Stomach (tissue), 19 donors: Measurements from ENCODE around the gene VPS52. TPM values are rescaled to one million over a fixed set of nuclear protein-coding genes. Genes with fewer than 3 reads are reported as not detected.

Experiments
- DNase-seq, 2 donors: peaks; one replicate each; pipeline versions ENCODE4 v3.0.0 to v3.0.0-alpha.2; 2013 to 2019
- H3K27ac ChIP-seq, 5 donors: fragments of 200-600 bp in 4 of 5; sonication (generic) in 4 of 5; one replicate each; pipeline ENCODE4 v1.5.1; 2013 to 2019; ENCODE audit warnings: mild to moderate bottlenecking in 1 of 5, moderate library complexity in 1 of 5
- H3K27me3 ChIP-seq, 3 donors: fragments of 200-600 bp; sonication (generic); one replicate each; pipeline ENCODE4 v1.5.1; 2017 to 2019; ENCODE audit warnings: mixed run types in 1 of 3
- H3K36me3 ChIP-seq, 4 donors: fragments of 200-600 bp; sonication (generic); 1 replicate in 3 of 4; 2 replicates in 1 of 4; pipeline ENCODE4 v1.5.1; 2016 to 2019
- H3K4me1 ChIP-seq, 4 donors: fragments of 200-600 bp; sonication (generic); one replicate each; pipeline ENCODE4 v1.5.1; 2016 to 2019
- H3K4me3 ChIP-seq, 4 donors: fragments of 200-600 bp; sonication (generic) in 3 of 4; one replicate each; pipeline ENCODE4 v1.5.1; 2016 to 2019; ENCODE audit warnings: mild to moderate bottlenecking in 1 of 4
- H3K9me3 ChIP-seq, 4 donors: fragments of 200-600 bp; sonication (generic); one replicate each; pipeline ENCODE4 v1.5.1; 2016 to 2019
- CTCF ChIP-seq, 7 experiments: fragments of 450-650 bp in 4 of 7; fragments of 200-600 bp in 3 of 7; sonication (generic) in 3 of 7; IDR thresholded peaks; one replicate each; pipeline ENCODE4 v1.5.1; 2016 to 2019; ENCODE audit warnings: antibody characterized with exemption in 7 of 7, control low read depth in 2 of 7, mild to moderate bottlenecking in 1 of 7
- EP300 ChIP-seq: sonication (generic); formaldehyde crosslinking; IDR thresholded peaks from one replicate; pipeline ENCODE4 v1.6.1; 2017; ENCODE audit warnings: antibody characterized with exemption
- POLR2A ChIP-seq, 4 donors: fragments of 450-650 bp; IDR thresholded peaks; one replicate each; pipeline ENCODE4 v1.6.1; 2016; ENCODE audit warnings: antibody characterized with exemption in 4 of 4, control low read depth in 2 of 4, mild to moderate bottlenecking in 1 of 4, moderate library complexity in 1 of 4
- POLR2AphosphoS5 ChIP-seq, 3 donors: sonication (generic); formaldehyde crosslinking; IDR thresholded peaks; one replicate each; pipeline ENCODE4 v1.6.1; 2016; ENCODE audit warnings: antibody characterized with exemption in 3 of 3
- WGBS, 5 donors: extraction: QIAGEN DNeasy Blood & Tissue Kit in 3 of 5; methylation state at CpG; one replicate each; pipeline versions ENCODE4 v1.1.5 to v1.1.7; 2013 to 2018; 5-methylcytosine and 5-hydroxymethylcytosine counted together
- intact Hi-C: fragments of 100-400 bp; cut with DNase I; formaldehyde crosslinking; loops from one replicate; pipeline ENCODE4 v1.15.1; 2023; ENCODE audit warnings: low total_unique reads
- long read RNA-seq, 10 donors: transcript quantifications; one replicate each; lab custom pipeline, GENCODE V29; 2026
- polyA plus RNA-seq, 3 donors: library from polyadenylated mRNA; stranded (reverse); fragments of 200-250 nt; gene quantifications; one replicate each; pipeline ENCODE4 v1.2.3, GENCODE V29; 2013
- total RNA-seq, 5 donors: library from RNA; depleted of rRNA; stranded (reverse); fragments of >200 nt; gene quantifications; one replicate each; pipeline versions ENCODE4 v1.1.0 to v1.2.3, GENCODE V29; 2014 to 2016
- donor health status: healthy with polysubstance abuse.
- donor health status: Bipolar disorder and iron deficiency.
- donor health status: healthy.

The VPS52 gene
- total RNA-seq (10 to 100 TPM; 39.7 to 89.3 (median 59.4) TPM), polyA plus RNA-seq (10 to 100 TPM; 22.6 to 37.2 (median 25.3) TPM)
- long read RNA-seq, donor 1, transcript VPS52-222 (4 exons, 743 nt), result major isoform, 6 of 16 reads
- long read RNA-seq, donor 1, partial matches to known transcripts, result 9 of 16 reads
- long read RNA-seq, donor 1, other reads (novel, unspliced or antisense), result 0 of 16 reads
- long read RNA-seq, donor 2, transcript VPS52-222 (4 exons, 743 nt), result major isoform, 5 of 18 reads
- long read RNA-seq, donor 2, partial matches to known transcripts, result 10 of 18 reads
- long read RNA-seq, donor 2, other reads (novel, unspliced or antisense), result 0 of 18 reads
- long read RNA-seq, donor 3, partial matches to known transcripts, result 371 of 2,661 reads
- long read RNA-seq, donor 3, other reads (novel, unspliced or antisense), result 2,285 of 2,661 reads
- long read RNA-seq, donor 4, partial matches to known transcripts, result 0 of 1 reads
- long read RNA-seq, donor 4, other reads (novel, unspliced or antisense), result 0 of 1 reads
- long read RNA-seq, donor 5, partial matches to known transcripts, result 0 of 8 reads
- long read RNA-seq, donor 5, other reads (novel, unspliced or antisense), result 0 of 8 reads
- long read RNA-seq, donor 6, transcript VPS52-222 (4 exons, 743 nt), result major isoform, 19 of 11,806 reads
- long read RNA-seq, donor 6, transcript VPS52-212 (20 exons, 2,960 nt), result minor isoform, 8 of 11,806 reads
- long read RNA-seq, donor 6, partial matches to known transcripts, result 11,103 of 11,806 reads
- long read RNA-seq, donor 6, other reads (novel, unspliced or antisense), result 672 of 11,806 reads
- long read RNA-seq, donor 7, partial matches to known transcripts, result 5,289 of 5,625 reads
- long read RNA-seq, donor 7, other reads (novel, unspliced or antisense), result 330 of 5,625 reads
- long read RNA-seq, donor 8, partial matches to known transcripts, result 4,840 of 5,177 reads
- long read RNA-seq, donor 8, other reads (novel, unspliced or antisense), result 330 of 5,177 reads
- long read RNA-seq, donor 9, partial matches to known transcripts, result 4,857 of 5,103 reads
- long read RNA-seq, donor 9, other reads (novel, unspliced or antisense), result 243 of 5,103 reads
- long read RNA-seq, donor 10, partial matches to known transcripts, result 2,846 of 3,030 reads
- long read RNA-seq, donor 10, other reads (novel, unspliced or antisense), result 178 of 3,030 reads

GRCh38 chr6:33271468-33272274 lies at the start of gene VPS52, which contains the start of gene RPS18:
Gene VPS52, minus strand, starts transcription at chr6:33271876. Its CDS starts 201 bp downstream, at chr6:33271675.
Gene RPS18, plus strand, starts transcription at chr6:33272075. Its CDS starts 45 bp downstream, at chr6:33272120.
- WGBS, 5 donors, result 0 to 1% (median 0%) methylated on average over 40 to 48 of the region's 48 CpGs
- DNase-seq, result peak; percentile 95 to 99

GRCh38 chr6:33321227-33321626 lies 49.6 kb upstream of the VPS52 start:
- Histone ChIP-seq H3K4me3 (peak overlapping the region; percentile 71 to 91 (median 74)), H3K4me1 (peaks cover 41 to 66% (median 63%) of the 10 kb centered on the region in 4 donors), H3K36me3 (peaks cover 27 to 36% (median 34%) of the 10 kb centered on the region in 4 donors), H3K27me3 (no peaks in the 10 kb centered on the region), H3K9me3 (no peaks in the 10 kb centered on the region), H3K27ac (peak overlapping the region in 4 of 5 donors; percentile 91 to 97 (median 92))
- no peak for DNase-seq
- WGBS, 5 donors, result 79 to 86% (median 82%) methylated on average over 9 of the region's 9 CpGs
- intact Hi-C loops, result no loop called here
- TF ChIP-seq POLR2AphosphoS5 (IDR thresholded peaks at IDR 0.05), result no peak
- TF ChIP-seq CTCF (IDR thresholded peaks at IDR 0.05), result no peak
- no peak for TF ChIP-seq EP300
- no peak for TF ChIP-seq POLR2A (IDR thresholded peaks at IDR 0.05)

More at GRCh38 chr6:33271468-33272274, at the start of gene VPS52, which contains the start of gene RPS18:
- peak within 1 kb of the TSS; percentile 63 to 77 (median 70) for H3K4me3 ChIP-seq
- H3K4me1 ChIP-seq, result peaks cover 43 to 67% (median 62%) of the 10 kb centered on the region in 4 donors
- TF ChIP-seq POLR2AphosphoS5 (IDR thresholded peaks at IDR 0.05) (peak; percentile 98 to 100 (median 99)), EP300 (no peak), POLR2A (IDR thresholded peaks at IDR 0.05) (peak in 2 of 4 donors; percentile 75 to 93)
- peaks cover 58 to 65% (median 64%) of the 10 kb centered on the region in 4 donors for H3K36me3 ChIP-seq
- H3K27ac ChIP-seq, result peak within 1 kb of the TSS; percentile 91 to 96 (median 93)
- H3K9me3 ChIP-seq, result no peaks in the 10 kb centered on the region
- intact Hi-C loops, result no loop called here
- H3K27me3 ChIP-seq, result no peaks in the 10 kb centered on the region

- intact Hi-C loops, result no loop called here
- H3K27ac ChIP-seq, result peak overlapping the region in 4 of 5 donors; percentile 64 to 97 (median 92)
- peak in 1 of 2 donors; percentile 59 for DNase-seq
- no peaks in the 10 kb centered on the region for H3K27me3 ChIP-seq
- H3K4me1 ChIP-seq, result peaks cover 42 to 73% (median 70%) of the 10 kb centered on the region in 4 donors
- no peak for TF ChIP-seq CTCF (IDR thresholded peaks at IDR 0.05)
- no peak for TF ChIP-seq POLR2A (IDR thresholded peaks at IDR 0.05)
- no peak for TF ChIP-seq POLR2AphosphoS5 (IDR thresholded peaks at IDR 0.05)
- TF ChIP-seq EP300, result no peak
- peak overlapping the region in 2 of 4 donors; percentile 71 to 91 for H3K4me3 ChIP-seq
- WGBS, 5 donors, result 55 to 78% (median 75%) methylated on average over 19 to 32 of the region's 32 CpGs
- peaks cover 27 to 43% (median 40%) of the 10 kb centered on the region in 4 donors for H3K36me3 ChIP-seq
- H3K9me3 ChIP-seq, result no peaks in the 10 kb centered on the region
Observed at GRCh38 chr6:33320315-33321181, 48.9 kb upstream of the VPS52 start.
